ENCODE results near the gene CDK17.

CDK17 gene

DNA sequence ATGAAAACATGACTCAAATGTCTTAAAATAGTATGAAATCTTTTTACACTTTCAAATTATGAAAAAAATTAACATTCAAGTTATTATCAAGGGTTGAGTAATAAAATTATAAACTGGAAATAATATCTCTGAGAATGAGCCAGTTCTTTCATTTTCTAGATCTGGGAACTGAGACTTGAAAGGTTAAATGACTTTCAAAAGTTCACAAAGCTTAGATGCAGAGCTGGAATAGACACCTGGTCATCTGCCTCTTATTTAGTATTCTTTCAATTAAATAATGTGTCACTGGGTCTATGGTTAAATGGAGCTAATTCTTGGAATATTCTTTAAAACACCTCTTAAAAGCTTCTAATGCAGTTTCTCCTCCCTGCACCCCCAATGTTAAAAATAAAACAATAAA, 86.6 kb downstream of the CDK17 start:
- ChIA-PET POLR2A (no interaction called here), CTCF (interaction anchor here (1.1 to 2.9 kb wide), 3 partner anchors 24 to 188 kb away, joined by 3 to 9 read pairs (median 5); no protein-coding TSS in a partner anchor)
- Histone ChIP-seq H3K27me3 (replicated peaks in 2 of 5; ENCODE audit: control insufficient read depth in 4 of 5, insufficient read depth in 5 of 5, low read length in 4 of 5) (no peaks in the 10 kb centered on the region), H3K9me3 (ENCODE audit: control extremely low read depth in 1 of 5, control insufficient read depth in 4 of 5, insufficient read depth in 2 of 5, low read depth in 1 of 5, low read length in 4 of 5) (no peaks in the 10 kb centered on the region), H3K27ac (ENCODE audit: insufficient read depth in 1 of 2, low read depth in 1 of 2, low read length in 2 of 2, poor library complexity in 1 of 2, severe bottlenecking in 2 of 2) (no peak overlapping the region), H3K4me3 (ENCODE audit: control insufficient read depth in 1 of 7, extremely low read depth in 1 of 7, insufficient read depth in 4 of 7, low read depth in 2 of 7, low read length in 6 of 7) (no peak overlapping the region), H3K36me3 (ENCODE audit: control insufficient read depth in 4 of 4, insufficient read depth in 4 of 4, low read length in 3 of 4) (peaks cover 2 to 14% (median 8%) of the 10 kb centered on the region in 4 experiments), H3K4me1 (ENCODE audit: control extremely low read depth in 1 of 4, control insufficient read depth in 4 of 4, insufficient read depth in 4 of 4, low read length in 3 of 4) (peaks cover 0 to 3% (median 0%) of the 10 kb centered on the region in 4 experiments)
- DNase-seq, result no peak

DNA sequence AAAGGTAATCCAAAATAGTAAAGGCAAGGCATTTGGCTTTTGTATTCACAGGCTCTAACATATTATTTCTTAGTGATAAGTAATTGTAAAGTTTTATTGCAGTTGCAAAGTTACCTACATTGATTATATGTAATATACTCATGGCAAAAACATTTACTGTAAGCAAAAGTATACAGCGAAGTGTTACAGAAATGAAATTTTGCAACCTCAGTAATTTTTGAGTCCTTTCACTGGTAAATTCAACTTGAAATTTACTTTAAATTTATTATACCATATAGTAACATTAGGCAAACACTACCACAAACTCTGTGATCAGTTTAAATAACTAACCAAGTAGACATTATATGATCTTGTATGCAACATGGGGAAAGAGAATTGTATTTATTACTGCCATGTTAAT, 89.0 kb downstream of the CDK17 start:
- Histone ChIP-seq H3K27ac (ENCODE audit: insufficient read depth in 1 of 2, low read depth in 1 of 2, low read length in 2 of 2, poor library complexity in 1 of 2, severe bottlenecking in 2 of 2) (no peak overlapping the region), H3K9me3 (ENCODE audit: control extremely low read depth in 1 of 5, control insufficient read depth in 4 of 5, insufficient read depth in 2 of 5, low read depth in 1 of 5, low read length in 4 of 5) (no peaks in the 10 kb centered on the region), H3K4me1 (ENCODE audit: control extremely low read depth in 1 of 4, control insufficient read depth in 4 of 4, insufficient read depth in 4 of 4, low read length in 3 of 4) (peaks cover 0 to 3% (median 0%) of the 10 kb centered on the region in 4 experiments), H3K36me3 (ENCODE audit: control insufficient read depth in 4 of 4, insufficient read depth in 4 of 4, low read length in 3 of 4) (peaks cover 2 to 14% (median 10%) of the 10 kb centered on the region in 4 experiments), H3K27me3 (replicated peaks in 2 of 5; ENCODE audit: control insufficient read depth in 4 of 5, insufficient read depth in 5 of 5, low read length in 4 of 5) (no peaks in the 10 kb centered on the region), H3K4me3 (ENCODE audit: control insufficient read depth in 1 of 7, extremely low read depth in 1 of 7, insufficient read depth in 4 of 7, low read depth in 2 of 7, low read length in 6 of 7) (no peak overlapping the region)
- no CpG with 5 or more reads among the region's 1 CpG for WGBS (ENCODE audit: insufficient coverage)
- DNase-seq, result no peak
- ChIA-PET CTCF (interaction anchor here (0.9 to 6.4 kb wide), 3 partner anchors 12 to 88 kb away, joined by 3 to 45 read pairs (median 3); partner anchors contain the start of gene CDK17), POLR2A (no interaction called here)

DNA sequence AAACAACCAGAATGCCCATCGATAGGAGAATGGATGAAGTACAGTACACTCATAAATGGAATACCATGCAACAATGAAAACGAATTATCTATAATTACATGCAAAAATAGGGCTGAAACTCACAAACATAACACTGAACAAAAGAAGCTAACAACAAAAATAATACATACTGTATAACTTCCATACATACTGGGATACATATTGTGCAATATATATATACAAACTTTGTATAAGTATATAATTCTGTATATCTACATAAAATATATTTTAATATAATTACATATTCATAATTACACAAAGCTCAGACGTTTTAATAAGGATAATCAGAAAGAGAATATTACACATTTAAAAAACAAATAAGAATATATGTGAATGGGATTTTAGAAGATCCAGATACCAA, 90.2 kb downstream of the CDK17 start:
- H3K27me3 ChIP-seq (replicated peaks in 2 of 5; ENCODE audit: control insufficient read depth in 4 of 5, insufficient read depth in 5 of 5, low read length in 4 of 5), result no peaks in the 10 kb centered on the region
- no peak overlapping the region for H3K4me3 ChIP-seq (ENCODE audit: control insufficient read depth in 1 of 7, extremely low read depth in 1 of 7, insufficient read depth in 4 of 7, low read depth in 2 of 7, low read length in 6 of 7)
- DNase-seq, result no peak
- ChIA-PET CTCF (interaction anchor here (1.1 to 6.4 kb wide), 4 partner anchors 15 to 175 kb away, joined by 3 to 45 read pairs (median 3); partner anchors contain the start of gene CDK17), POLR2A (no interaction called here)
- WGBS (ENCODE audit: insufficient coverage), result no CpG with 5 or more reads among the region's 3 CpGs
- no peaks in the 10 kb centered on the region for H3K4me1 ChIP-seq (ENCODE audit: control extremely low read depth in 1 of 4, control insufficient read depth in 4 of 4, insufficient read depth in 4 of 4, low read length in 3 of 4)
- no peak overlapping the region for H3K27ac ChIP-seq (ENCODE audit: insufficient read depth in 1 of 2, low read depth in 1 of 2, low read length in 2 of 2, poor library complexity in 1 of 2, severe bottlenecking in 2 of 2)
- no peaks in the 10 kb centered on the region for H3K9me3 ChIP-seq (ENCODE audit: control extremely low read depth in 1 of 5, control insufficient read depth in 4 of 5, insufficient read depth in 2 of 5, low read depth in 1 of 5, low read length in 4 of 5)
- peaks cover 2 to 15% (median 11%) of the 10 kb centered on the region in 4 experiments for H3K36me3 ChIP-seq (ENCODE audit: control insufficient read depth in 4 of 4, insufficient read depth in 4 of 4, low read length in 3 of 4)

DNA sequence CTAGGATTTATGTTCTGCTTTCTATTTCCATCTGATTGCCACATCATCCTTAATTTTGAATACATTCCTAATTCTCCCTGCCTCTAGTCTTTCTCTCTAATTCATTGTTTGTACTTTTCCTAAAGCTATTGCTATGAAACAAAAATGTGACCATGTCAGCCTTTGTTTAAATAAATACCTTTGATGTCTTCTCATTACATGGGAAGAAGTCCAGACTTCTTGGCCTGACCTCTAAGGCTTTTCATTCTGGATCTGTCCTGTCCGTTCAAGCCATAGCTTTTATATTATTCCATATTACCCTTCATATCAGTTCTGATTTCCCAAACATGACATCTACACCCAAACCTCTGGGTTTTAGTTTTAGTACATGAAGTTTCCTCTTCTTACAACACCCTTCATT, 91.4 kb downstream of the CDK17 start:
- no peak overlapping the region for H3K27ac ChIP-seq (ENCODE audit: insufficient read depth in 1 of 2, low read depth in 1 of 2, low read length in 2 of 2, poor library complexity in 1 of 2, severe bottlenecking in 2 of 2)
- DNase-seq, result no peak
- H3K4me1 ChIP-seq (ENCODE audit: control extremely low read depth in 1 of 4, control insufficient read depth in 4 of 4, insufficient read depth in 4 of 4, low read length in 3 of 4), result no peaks in the 10 kb centered on the region
- H3K9me3 ChIP-seq (ENCODE audit: control extremely low read depth in 1 of 5, control insufficient read depth in 4 of 5, insufficient read depth in 2 of 5, low read depth in 1 of 5, low read length in 4 of 5), result no peaks in the 10 kb centered on the region
- no peaks in the 10 kb centered on the region for H3K27me3 ChIP-seq (replicated peaks in 2 of 5; ENCODE audit: control insufficient read depth in 4 of 5, insufficient read depth in 5 of 5, low read length in 4 of 5)
- ChIA-PET CTCF (interaction anchor here (1.0 to 6.4 kb wide), 4 partner anchors 14 to 90 kb away, joined by 3 to 45 read pairs (median 4); partner anchors contain the start of gene CDK17), POLR2A (interaction anchor here (1.2 kb wide), 1 partner anchor 91 kb away, joined by 4 read pairs; the partner anchor contains the start of gene CDK17)
- H3K36me3 ChIP-seq (ENCODE audit: control insufficient read depth in 4 of 4, insufficient read depth in 4 of 4, low read length in 3 of 4), result peaks cover 2 to 15% (median 11%) of the 10 kb centered on the region in 4 experiments
- H3K4me3 ChIP-seq (ENCODE audit: control insufficient read depth in 1 of 7, extremely low read depth in 1 of 7, insufficient read depth in 4 of 7, low read depth in 2 of 7, low read length in 6 of 7), result no peak overlapping the region
- no CpG with 5 or more reads among the region's 1 CpG for WGBS (ENCODE audit: insufficient coverage)

DNA sequence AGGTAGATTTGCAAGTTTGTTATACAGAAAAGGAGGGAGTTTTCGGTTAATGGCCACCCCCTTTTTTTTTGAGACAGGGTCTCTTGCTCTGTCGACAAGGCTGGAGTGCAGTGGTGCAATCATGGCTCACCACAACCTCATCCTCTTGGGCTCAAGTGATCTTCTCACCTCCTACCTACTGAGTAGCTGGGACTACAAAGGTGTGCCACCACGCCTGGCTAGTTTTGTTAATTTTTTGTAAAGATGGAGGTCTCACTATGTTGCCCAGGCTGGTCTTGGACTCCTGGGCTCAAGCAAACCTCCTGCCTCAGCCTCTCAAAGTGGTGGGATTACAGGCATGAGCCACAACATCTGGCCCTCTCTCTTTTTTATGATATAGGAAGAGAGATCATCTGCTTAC, 94.6 kb downstream of the CDK17 start:
- H3K4me1 ChIP-seq (ENCODE audit: control extremely low read depth in 1 of 4, control insufficient read depth in 4 of 4, insufficient read depth in 4 of 4, low read length in 3 of 4), result no peaks in the 10 kb centered on the region
- H3K36me3 ChIP-seq (ENCODE audit: control insufficient read depth in 4 of 4, insufficient read depth in 4 of 4, low read length in 3 of 4), result peaks cover 0 to 11% (median 7%) of the 10 kb centered on the region in 4 experiments
- H3K27me3 ChIP-seq (replicated peaks in 2 of 5; ENCODE audit: control insufficient read depth in 4 of 5, insufficient read depth in 5 of 5, low read length in 4 of 5), result no peaks in the 10 kb centered on the region
- ChIA-PET CTCF (interaction anchor here (1.0 kb wide), 1 partner anchor 93 kb away, joined by 3 read pairs; no protein-coding TSS in a partner anchor), POLR2A (interaction anchor here (0.6 kb wide), 1 partner anchor 33 kb away, joined by 3 read pairs; no protein-coding TSS in a partner anchor)
- no peak overlapping the region for H3K27ac ChIP-seq (ENCODE audit: insufficient read depth in 1 of 2, low read depth in 1 of 2, low read length in 2 of 2, poor library complexity in 1 of 2, severe bottlenecking in 2 of 2)
- 90% methylated on average over 2 of the region's 3 CpGs for WGBS (ENCODE audit: insufficient coverage)
- no peak overlapping the region for H3K4me3 ChIP-seq (ENCODE audit: control insufficient read depth in 1 of 7, extremely low read depth in 1 of 7, insufficient read depth in 4 of 7, low read depth in 2 of 7, low read length in 6 of 7)
- no peaks in the 10 kb centered on the region for H3K9me3 ChIP-seq (ENCODE audit: control extremely low read depth in 1 of 5, control insufficient read depth in 4 of 5, insufficient read depth in 2 of 5, low read depth in 1 of 5, low read length in 4 of 5)
- no peak for DNase-seq

DNA sequence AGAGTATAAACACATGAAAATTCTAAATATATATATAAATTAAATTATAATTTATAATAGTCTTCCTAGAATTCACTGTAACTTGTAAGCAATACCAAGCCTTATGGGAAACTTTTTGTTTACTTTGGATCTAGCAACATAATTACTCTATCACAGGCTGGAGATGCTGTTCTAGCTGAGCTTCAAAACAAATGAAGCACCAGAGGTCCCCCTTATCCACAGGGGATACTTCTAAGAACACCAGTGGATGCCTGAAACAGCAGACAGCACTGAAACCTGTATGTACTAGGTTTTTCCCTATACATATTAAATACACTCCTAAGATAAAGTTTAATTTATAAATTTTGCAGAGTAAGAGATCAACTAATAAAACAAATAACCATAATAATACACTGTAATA, 96.6 kb downstream of the CDK17 start:
- Histone ChIP-seq H3K27ac (ENCODE audit: insufficient read depth in 1 of 2, low read depth in 1 of 2, low read length in 2 of 2, poor library complexity in 1 of 2, severe bottlenecking in 2 of 2) (no peak overlapping the region), H3K36me3 (ENCODE audit: control insufficient read depth in 4 of 4, insufficient read depth in 4 of 4, low read length in 3 of 4) (peaks cover 2 to 8% (median 6%) of the 10 kb centered on the region in 4 experiments), H3K27me3 (replicated peaks in 2 of 5; ENCODE audit: control insufficient read depth in 4 of 5, insufficient read depth in 5 of 5, low read length in 4 of 5) (no peaks in the 10 kb centered on the region), H3K4me3 (ENCODE audit: control insufficient read depth in 1 of 7, extremely low read depth in 1 of 7, insufficient read depth in 4 of 7, low read depth in 2 of 7, low read length in 6 of 7) (no peak overlapping the region), H3K4me1 (ENCODE audit: control extremely low read depth in 1 of 4, control insufficient read depth in 4 of 4, insufficient read depth in 4 of 4, low read length in 3 of 4) (no peaks in the 10 kb centered on the region), H3K9me3 (ENCODE audit: control extremely low read depth in 1 of 5, control insufficient read depth in 4 of 5, insufficient read depth in 2 of 5, low read depth in 1 of 5, low read length in 4 of 5) (no peaks in the 10 kb centered on the region)
- no peak for DNase-seq
- ChIA-PET CTCF (interaction anchor here (1.0 to 2.5 kb wide), 7 partner anchors 11 to 213 kb away, joined by 3 to 13 read pairs (median 5); no protein-coding TSS in a partner anchor), POLR2A (no interaction called here)

DNA sequence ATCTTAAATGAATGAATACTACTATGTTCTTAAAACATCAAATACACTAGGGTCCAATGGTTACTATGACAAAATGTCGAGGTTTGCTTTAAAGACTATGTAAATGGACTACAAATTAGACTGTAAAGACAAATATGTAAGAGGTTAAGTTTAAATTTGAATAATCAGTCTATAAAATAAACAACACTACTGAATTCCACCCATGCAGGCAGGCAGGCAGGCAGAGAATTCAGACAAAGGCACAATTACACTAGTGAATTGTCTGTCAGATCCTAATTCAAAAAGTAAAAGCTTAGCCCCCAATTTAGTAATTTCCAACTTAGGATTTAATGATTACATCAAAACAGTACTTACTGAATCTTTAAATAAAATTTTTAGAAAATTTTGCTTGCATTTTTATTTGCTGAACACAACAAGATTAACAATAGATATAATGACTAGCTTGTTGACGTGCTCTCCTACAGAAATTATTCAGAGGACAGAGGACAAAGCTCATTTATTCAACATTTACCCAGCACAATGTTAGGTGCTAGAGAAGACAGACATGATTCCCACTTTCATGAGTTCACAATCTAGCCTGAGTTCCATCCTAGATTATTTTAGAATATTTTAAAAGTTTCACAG, 97.4 kb downstream of the CDK17 start:
- peaks cover 2 to 8% (median 4%) of the 10 kb centered on the region in 4 experiments for H3K36me3 ChIP-seq (ENCODE audit: control insufficient read depth in 4 of 4, insufficient read depth in 4 of 4, low read length in 3 of 4)
- no peak overlapping the region for H3K27ac ChIP-seq (ENCODE audit: insufficient read depth in 1 of 2, low read depth in 1 of 2, low read length in 2 of 2, poor library complexity in 1 of 2, severe bottlenecking in 2 of 2)
- no CpG with 5 or more reads among the region's 2 CpGs for WGBS (ENCODE audit: insufficient coverage)
- POLR2A ChIA-PET, result no interaction called here
- no peak overlapping the region for H3K4me3 ChIP-seq (ENCODE audit: control insufficient read depth in 1 of 7, extremely low read depth in 1 of 7, insufficient read depth in 4 of 7, low read depth in 2 of 7, low read length in 6 of 7)
- H3K9me3 ChIP-seq (ENCODE audit: control extremely low read depth in 1 of 5, control insufficient read depth in 4 of 5, insufficient read depth in 2 of 5, low read depth in 1 of 5, low read length in 4 of 5), result no peaks in the 10 kb centered on the region
- H3K4me1 ChIP-seq (ENCODE audit: control extremely low read depth in 1 of 4, control insufficient read depth in 4 of 4, insufficient read depth in 4 of 4, low read length in 3 of 4), result no peaks in the 10 kb centered on the region
- CTCF ChIA-PET, result interaction anchor here (0.7 to 2.5 kb wide), 10 partner anchors 10 to 214 kb away, joined by 3 to 13 read pairs (median 3); partner anchors contain the start of gene CDK17
- DNase-seq, result no peak
- H3K27me3 ChIP-seq (replicated peaks in 2 of 5; ENCODE audit: control insufficient read depth in 4 of 5, insufficient read depth in 5 of 5, low read length in 4 of 5), result no peaks in the 10 kb centered on the region

Measured in common myeloid progenitor, CD34-positive (primary cell).